ENCODE results near the gene FDPS.
A peak's percentile ranks its signal among the peaks of the same experiment; 100 is the strongest.

Gene FDPS

GRCh38 chr1:155308493-155309422 lies at the start of gene FDPS:
Gene FDPS, plus strand, starts transcription at chr1:155308866. Its CDS starts 924 bp downstream, at chr1:155309790.
- DNase-seq, result peak; percentile 97

DNA sequence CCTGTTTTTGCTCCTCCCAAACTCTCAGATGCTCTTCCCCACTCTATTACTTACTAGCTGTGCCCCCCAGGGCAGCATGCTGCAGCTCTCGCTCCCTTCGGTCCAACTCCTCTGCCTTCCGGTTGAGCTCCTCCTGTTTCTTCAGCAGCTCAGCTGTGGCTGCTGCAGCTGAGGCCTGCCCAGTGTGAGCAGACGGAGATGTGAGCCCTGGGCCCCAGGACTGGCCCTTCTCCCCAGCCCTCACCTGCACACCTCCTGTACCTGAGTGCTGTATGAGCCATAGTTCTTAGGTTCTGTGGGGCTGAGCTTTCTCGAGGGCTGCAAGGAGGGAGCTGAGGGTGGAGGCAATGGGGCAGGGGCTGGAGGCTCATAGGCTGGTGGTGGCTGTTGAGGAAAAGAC lies 48.4 kb upstream of the FDPS start:
- no peak for DNase-seq

GRCh38 chr1:155261493-155261851 lies 47.2 kb upstream of the FDPS start:
- no peak for DNase-seq

DNA sequence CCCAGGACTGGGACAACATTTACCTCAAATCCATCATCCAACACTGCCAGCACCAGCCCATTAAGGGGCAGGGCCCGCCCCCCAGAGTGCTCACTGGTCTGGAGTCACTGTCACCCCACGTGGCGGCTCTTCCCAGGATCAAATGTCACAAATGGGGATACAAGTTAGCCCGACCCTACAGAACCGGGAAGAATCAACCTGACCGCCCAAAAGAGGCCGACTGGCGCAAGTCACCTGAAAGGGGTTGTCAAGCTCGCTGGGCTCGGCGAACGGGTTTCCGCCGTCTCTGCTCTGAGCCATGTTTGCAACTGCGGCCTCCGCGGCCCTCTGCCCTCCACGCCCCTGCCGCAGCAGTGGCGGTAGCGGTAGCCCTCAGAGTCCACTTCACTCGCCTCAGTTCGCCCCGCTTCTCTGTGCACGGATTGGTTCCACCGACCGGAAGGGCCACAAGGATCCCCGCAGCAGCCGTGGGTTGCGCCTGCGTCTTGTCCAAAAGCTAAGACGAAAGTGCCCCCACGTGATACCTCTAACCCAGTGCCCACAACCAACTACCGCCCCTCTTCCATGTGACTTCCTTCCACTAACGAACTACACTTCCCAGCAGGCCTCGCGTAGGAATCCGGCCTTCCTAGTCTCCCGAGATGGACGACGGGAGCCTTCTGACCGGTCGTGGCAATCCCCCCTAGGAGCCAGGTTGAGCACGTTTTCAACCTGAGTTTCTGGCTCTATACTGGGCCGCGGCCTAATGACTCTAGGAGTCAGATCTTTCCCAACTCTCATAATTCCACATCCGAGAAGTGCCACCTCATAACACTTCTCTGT lies 46.6 kb upstream of the FDPS start, which contains the start of gene SCAMP3:
TSS of gene SCAMP3 (minus strand) at position 509 of the 822 bp plus-strand sequence. CDS start at position 300, 209 bp downstream.
- DNase-seq, result peak; percentile 94

DNA sequence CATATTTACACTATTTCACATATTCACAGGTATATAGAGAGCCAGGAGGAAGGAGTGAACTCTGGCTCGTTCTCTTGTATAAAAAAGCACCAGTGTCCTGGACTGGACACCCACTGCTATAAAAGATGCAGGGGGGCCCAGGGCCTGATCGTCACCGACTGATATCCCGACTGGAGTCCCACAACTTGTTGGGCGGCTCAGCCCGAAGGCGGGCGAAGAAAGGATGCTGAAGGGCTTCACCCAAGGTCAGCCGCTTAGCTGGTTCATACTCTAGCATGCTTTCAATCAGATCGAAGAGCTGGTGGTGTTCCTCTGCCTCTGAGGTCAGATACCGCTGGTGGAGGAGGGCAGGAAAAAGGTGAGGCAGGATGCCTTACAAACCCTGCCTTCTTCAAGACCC lies 45.6 kb upstream of the FDPS start:
- DNase-seq, result no peak

- DNase-seq, result no peak
These were observed 42.1 kb upstream of the FDPS start for GRCh38 chr1:155266553-155266952.

- no peak for DNase-seq
These were observed 41.3 kb upstream of the FDPS start for GRCh38 chr1:155267373-155267772.

- no peak for DNase-seq
These were observed 40.0 kb upstream of the FDPS start for GRCh38 chr1:155268630-155269029.

DNA sequence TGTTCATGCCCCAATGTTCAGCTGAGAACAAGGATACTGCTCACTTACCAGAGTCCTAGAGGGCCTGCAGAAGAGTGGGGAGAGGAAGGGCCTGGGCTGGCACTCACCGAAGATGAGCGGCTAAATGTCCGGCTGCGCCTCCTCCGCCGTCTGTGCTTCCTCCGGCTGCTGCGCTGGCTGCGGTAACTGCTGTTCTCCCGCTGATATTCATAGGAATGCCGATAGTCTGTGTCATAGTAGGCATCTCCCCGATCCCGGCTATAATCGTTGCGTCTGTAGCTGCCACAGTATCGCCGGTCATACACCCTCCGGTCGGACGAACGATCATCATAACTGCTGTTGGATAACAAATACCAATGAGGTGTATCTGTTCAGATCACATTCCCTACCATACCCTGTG lies 39.3 kb upstream of the FDPS start:
- DNase-seq, result no peak

- peak; percentile 62 to 73 for DNase-seq
These were observed 36.0 kb upstream of the FDPS start for GRCh38 chr1:155272466-155273342.

- DNase-seq, result peak; percentile 93 to 95
These were observed 35.1 kb upstream of the FDPS start, which contains the start of gene CLK2 for GRCh38 chr1:155273343-155274245. Gene CLK2, minus strand, starts transcription at chr1:155273504. Its CDS starts 2,527 bp downstream, at chr1:155270977.

GRCh38 chr1:155277070-155277901 lies 31.4 kb upstream of the FDPS start, which contains the start of gene HCN3:
Gene HCN3, plus strand, starts transcription at chr1:155277463. Its CDS starts 128 bp downstream, at chr1:155277591.
- peak; percentile 97 for DNase-seq

- DNase-seq, result peak; percentile 24 to 43
These were observed 30.6 kb upstream of the FDPS start for GRCh38 chr1:155277902-155278688.

- no peak for DNase-seq
These were observed 29.9 kb upstream of the FDPS start for GRCh38 chr1:155278689-155279160.

DNA sequence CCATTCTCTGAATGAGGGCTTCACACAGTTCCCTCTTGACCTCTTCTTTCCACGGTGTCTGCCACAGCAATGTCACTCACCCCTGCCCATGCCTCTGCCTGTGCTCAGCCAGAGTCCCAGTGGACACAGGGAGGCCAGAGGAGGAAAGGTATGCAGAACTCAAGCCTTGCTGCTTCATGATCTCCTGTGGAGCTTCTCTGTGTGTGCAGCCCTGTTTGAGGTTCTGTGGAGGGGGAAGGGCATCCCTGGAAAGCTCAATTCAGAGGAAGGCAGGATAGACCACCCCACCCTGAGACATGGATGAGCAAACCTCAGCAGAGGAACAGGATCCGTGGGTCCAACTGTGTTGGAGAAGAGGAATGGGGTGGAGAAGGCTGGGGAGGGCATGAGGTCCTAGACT lies 29.4 kb upstream of the FDPS start:
- no peak for DNase-seq

DNA sequence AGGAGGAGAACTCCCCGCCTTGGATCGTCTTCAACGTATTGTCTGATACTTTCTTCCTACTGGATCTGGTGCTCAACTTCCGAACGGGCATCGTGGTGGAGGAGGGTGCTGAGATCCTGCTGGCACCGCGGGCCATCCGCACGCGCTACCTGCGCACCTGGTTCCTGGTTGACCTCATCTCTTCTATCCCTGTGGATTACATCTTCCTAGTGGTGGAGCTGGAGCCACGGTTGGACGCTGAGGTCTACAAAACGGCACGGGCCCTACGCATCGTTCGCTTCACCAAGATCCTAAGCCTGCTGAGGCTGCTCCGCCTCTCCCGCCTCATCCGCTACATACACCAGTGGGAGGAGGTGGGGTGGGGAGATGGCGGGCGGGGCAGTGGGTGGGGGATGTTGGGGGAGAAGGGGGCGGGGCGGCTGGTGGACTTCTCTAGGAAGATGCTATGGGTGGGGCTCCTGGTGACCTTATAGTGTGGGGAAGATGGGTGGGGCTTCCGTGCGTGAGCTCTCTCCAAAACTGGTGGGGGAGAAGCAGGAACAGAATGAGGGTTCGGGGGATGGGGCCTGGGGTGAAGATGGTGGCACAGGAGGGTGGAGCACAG lies 26.1 kb upstream of the FDPS start:
- DNase-seq, result no peak

DNA sequence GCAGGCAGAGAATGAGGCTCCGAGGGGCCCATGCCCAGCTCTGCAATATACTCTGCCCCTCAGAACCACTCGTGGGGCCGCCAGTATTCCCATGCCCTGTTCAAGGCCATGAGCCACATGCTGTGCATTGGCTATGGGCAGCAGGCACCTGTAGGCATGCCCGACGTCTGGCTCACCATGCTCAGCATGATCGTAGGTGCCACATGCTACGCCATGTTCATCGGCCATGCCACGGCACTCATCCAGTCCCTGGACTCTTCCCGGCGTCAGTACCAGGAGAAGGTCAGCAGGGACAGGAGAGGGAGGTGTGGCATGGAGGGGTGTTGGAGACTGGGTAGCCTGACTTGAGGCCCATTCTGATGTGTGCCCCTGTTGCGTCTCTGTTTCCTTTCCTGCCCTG lies 24.2 kb upstream of the FDPS start:
- DNase-seq, result no peak

GRCh38 chr1:155285063-155285462 lies 23.6 kb upstream of the FDPS start:
- DNase-seq, result no peak

GRCh38 chr1:155285631-155286044 lies 23.0 kb upstream of the FDPS start:
- DNase-seq, result no peak
